LNCAP (cell line): ENCODE results near the gene SLC4A11.

Experiments used
- TF ChIP-seq, protein P1 (sequence below): fragments of 450-650 bp; IDR thresholded peaks from 2 replicates; pipeline ENCODE4 v1.5.1; 2017; ENCODE audit warnings: mild to moderate bottlenecking

Gene SLC4A11

DNA sequence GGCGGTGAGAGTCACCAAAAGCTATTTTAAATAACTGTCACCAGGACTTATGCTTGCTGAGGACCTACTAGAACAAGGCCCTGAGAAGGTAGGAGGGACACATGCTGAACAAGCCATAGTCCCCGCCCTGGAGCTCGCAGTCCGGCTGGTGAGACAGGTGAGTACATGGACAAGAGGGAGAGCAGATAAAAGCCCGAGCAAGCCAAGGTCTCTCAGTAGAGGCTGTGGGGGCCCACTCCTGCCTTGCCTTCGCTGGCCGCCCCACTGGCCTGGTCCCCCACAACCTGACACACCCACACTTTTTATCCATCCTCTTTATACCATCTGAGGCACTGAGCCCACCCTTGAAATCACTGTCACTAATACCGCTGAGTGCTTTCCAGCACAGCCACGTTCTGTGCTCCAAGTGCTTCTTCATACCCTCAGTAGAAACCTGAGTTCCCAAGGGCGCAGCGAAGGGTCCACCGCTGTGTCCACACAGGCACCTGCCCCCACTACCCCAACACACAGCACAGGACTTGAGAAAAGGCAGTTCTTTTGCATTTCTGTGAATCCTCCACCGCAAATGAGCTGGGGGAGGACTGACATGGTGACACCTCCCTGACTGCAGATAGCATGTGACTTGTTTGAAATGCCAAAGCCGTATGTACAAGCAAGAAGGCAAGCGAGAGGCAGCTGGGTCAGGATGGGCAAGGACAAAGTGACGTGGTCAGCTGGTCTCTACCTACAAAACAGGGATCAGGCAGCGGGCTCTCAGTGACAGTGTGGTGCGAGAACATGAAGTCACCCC lies 46.6 kb downstream of the SLC4A11 start:
- TF ChIP-seq, protein P1, sequence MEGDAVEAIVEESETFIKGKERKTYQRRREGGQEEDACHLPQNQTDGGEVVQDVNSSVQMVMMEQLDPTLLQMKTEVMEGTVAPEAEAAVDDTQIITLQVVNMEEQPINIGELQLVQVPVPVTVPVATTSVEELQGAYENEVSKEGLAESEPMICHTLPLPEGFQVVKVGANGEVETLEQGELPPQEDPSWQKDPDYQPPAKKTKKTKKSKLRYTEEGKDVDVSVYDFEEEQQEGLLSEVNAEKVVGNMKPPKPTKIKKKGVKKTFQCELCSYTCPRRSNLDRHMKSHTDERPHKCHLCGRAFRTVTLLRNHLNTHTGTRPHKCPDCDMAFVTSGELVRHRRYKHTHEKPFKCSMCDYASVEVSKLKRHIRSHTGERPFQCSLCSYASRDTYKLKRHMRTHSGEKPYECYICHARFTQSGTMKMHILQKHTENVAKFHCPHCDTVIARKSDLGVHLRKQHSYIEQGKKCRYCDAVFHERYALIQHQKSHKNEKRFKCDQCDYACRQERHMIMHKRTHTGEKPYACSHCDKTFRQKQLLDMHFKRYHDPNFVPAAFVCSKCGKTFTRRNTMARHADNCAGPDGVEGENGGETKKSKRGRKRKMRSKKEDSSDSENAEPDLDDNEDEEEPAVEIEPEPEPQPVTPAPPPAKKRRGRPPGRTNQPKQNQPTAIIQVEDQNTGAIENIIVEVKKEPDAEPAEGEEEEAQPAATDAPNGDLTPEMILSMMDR, result no peak

DNA sequence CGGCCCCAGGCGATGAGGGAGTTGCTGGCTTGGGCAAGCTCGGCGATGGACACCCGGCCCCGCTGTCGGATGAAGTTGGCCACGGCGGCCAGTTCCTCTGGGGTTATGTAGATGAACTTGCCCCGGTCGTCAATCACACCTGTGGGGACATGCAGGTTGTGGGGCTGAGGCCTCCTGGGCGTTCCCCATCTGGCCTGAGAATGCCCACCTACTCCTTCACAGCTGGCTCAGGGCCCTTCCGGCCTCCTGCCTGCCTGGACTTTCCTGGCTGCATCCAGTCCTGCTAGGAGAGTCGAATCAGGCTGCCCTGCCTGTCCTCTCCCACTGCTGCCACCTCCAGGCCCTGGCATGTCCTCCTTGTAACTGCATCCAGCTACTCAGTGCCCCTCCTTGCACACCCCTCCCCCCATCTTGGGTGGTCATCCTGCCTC lies 48.3 kb downstream of the SLC4A11 start:
- TF ChIP-seq, protein P1, result no peak

DNA sequence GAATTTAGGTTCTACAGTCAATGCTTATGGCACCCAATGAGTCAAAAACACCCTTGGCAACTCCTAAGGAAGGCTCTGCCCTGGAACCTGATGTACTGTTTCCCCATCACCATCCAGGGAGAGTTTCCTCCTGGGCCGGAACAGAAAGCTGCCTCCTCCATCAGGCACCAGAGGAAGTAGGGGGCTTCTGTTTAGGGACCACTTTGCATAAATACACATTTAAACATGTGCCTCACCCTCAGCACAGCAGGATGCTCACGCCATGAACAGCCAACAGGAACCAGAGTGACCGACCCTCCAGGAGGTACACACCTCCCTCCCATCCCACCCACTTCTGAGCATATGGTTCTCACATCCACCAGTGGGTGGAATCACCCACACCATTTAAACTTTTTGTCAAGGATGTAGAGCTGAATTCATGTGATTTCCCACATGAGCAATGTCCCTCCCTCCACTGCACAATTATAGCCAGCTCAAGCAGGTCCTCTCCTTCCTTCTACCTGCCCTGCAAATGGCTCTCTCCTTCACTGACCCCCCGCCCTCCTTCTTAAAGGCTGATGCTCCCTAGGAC lies 49.3 kb downstream of the SLC4A11 start:
- TF ChIP-seq, protein P1, result no peak

DNA sequence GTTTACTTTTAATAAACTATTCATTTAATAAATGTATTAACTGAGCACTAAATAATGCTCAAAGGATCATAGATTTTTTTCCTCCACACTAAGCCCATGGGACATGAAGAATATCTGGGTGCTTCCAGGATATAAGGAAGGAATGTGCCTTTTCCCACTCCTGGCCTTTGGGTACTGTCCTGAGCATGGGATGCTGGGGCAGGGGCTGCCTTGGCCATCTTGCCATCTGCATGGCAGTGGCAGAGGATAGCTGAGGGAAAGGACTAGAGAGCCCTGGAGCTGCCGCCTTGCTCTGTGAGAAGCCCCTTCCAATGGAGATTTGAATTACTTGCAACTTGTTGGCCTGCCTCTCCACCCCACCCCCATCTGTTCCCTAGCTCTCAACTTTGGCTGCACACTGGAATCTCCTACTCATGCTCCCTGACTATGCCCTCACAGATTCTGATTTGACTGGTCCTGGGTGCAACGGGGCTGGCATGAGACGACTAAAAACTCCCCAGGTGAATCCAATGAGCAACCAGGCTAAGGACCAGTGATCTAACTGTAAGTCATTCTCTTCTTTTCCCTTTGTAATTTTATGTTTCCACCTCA lies 50.1 kb downstream of the SLC4A11 start:
- TF ChIP-seq, protein P1, result no peak

DNA sequence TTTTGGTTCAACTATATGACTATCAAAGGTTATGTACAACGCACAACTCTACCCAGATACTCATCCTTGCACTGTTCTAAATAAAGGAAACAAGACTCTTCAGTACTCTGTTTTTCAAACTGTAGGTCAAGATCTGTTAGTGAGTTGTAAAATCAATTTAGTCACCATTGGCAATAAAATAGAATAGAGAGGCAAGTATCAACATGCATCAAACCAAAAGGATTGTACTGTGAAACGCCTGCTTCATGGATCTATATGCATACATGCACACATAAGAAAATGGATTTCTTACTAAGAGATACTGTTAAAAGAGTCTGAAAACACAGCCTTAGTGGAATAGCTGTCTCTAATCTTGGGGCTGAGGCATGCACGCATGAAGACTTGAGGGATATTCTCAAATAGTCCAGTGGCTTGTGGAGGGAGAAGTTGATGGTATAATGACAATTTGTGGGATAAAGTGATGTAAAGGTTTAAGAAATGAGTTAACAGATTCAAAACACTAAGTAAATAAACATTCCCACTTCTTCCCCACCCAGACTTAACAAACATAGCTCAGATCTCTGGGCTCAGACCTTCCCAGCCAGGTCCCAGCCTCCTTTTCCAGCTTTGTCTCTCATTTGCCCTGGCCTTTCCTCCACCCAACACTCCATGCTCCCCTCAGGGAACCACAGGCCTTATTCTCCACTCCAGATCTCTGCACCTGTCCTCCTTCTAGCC lies 54.9 kb downstream of the SLC4A11 start:
- TF ChIP-seq, protein P1, result no peak

DNA sequence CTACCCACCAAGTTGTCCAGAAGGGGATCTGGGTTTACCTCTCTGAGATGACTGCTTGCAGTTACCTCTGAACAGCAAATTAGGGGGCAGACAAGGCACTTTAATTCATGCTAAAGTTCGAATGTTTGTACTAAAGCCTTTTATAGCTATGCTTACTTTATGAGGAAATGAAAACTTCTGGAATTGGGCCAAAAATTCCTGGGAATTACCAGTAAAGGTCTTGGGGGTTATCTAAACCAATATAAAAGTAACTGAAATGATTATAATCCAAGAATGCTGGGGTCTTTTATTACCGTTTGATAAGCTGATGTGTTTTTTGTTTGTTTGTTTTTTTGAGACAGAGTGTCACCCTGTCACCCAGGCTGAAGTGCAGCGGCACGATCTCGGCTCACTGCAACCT lies 57.7 kb downstream of the SLC4A11 start:
- TF ChIP-seq, protein P1, result no peak

DNA sequence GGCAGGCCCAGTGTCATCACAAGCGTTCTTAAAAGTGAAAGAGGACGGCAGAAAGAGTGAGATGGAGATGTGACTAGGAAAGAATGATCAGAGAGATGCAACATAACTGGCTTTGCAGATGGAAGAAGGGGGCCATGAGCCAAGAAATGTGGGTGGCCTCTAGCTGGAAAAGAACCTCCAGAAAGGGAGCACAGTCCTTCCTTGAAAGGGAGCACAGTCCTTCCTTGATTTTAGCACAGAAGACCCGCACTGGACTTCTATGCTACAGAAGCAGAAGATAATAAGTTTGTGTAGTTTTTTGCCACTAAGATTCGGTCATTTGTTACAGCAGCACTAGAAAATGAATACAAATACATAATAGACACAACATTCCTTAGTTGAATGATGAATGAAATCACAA lies 58.7 kb downstream of the SLC4A11 start:
- TF ChIP-seq, protein P1, result no peak
